Measurements from ENCODE around the gene YTHDC1.

The YTHDC1 gene

GRCh38 chr4:68348577-68348976 lies 1.3 kb downstream of the YTHDC1 start:
- CTCF ChIA-PET, result no interaction called here
- DNase-seq (ENCODE audit: extremely low spot score), result no peak
- TF ChIP-seq ELF4 (IDR thresholded peaks at IDR 0.05) (no peak), FOXA1 (IDR thresholded peaks at IDR 0.05) (no peak), FOXM1 (IDR thresholded peaks at IDR 0.05; ENCODE audit: borderline replicate concordance) (no peak)
- POLR2A ChIA-PET, result no interaction called here

DNA sequence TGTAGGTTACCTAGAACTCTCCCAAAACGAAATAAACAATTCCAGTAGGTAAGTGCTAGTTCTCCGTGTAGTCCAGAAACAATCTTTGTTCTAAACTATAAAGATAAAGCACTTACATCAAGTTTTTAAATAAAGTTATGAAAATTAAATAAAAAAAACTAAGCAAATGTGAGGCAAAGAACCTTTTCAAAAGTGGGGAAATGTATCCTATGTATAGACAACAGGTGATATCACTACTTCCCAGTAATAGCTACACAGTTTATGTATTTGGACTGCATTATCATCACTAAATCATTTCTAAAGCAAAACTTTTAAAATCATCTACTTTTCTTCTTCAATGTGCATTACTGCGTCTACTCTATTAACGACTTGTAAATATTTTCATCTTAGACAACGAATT lies 2.0 kb downstream of the YTHDC1 start:
- ChIA-PET POLR2A (no interaction called here), CTCF (no interaction called here)
- TF ChIP-seq LEF1 (IDR thresholded peaks at IDR 0.05; ENCODE audit: borderline replicate concordance), result no peak
- TF ChIP-seq, protein P1, sequence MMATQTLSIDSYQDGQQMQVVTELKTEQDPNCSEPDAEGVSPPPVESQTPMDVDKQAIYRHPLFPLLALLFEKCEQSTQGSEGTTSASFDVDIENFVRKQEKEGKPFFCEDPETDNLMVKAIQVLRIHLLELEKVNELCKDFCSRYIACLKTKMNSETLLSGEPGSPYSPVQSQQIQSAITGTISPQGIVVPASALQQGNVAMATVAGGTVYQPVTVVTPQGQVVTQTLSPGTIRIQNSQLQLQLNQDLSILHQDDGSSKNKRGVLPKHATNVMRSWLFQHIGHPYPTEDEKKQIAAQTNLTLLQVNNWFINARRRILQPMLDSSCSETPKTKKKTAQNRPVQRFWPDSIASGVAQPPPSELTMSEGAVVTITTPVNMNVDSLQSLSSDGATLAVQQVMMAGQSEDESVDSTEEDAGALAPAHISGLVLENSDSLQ (IDR thresholded peaks at IDR 0.05), result no peak
- no peak for TF ChIP-seq FOXK2 (IDR thresholded peaks at IDR 0.05)
- no peak for TF ChIP-seq HDGF (IDR thresholded peaks at IDR 0.05; ENCODE audit: borderline replicate concordance)
- TF ChIP-seq TARDBP (IDR thresholded peaks at IDR 0.05), result no peak
- no peak for TF ChIP-seq FOXA1 (IDR thresholded peaks at IDR 0.05)
- TF ChIP-seq ZNF384 (IDR thresholded peaks at IDR 0.05), result no peak
- no peak for TF ChIP-seq ELF4 (IDR thresholded peaks at IDR 0.05)
- no peak for TF ChIP-seq FOXM1 (IDR thresholded peaks at IDR 0.05; ENCODE audit: borderline replicate concordance)
- TF ChIP-seq SP1 (IDR thresholded peaks at IDR 0.05), result no peak
- DNase-seq (ENCODE audit: extremely low spot score), result no peak

DNA sequence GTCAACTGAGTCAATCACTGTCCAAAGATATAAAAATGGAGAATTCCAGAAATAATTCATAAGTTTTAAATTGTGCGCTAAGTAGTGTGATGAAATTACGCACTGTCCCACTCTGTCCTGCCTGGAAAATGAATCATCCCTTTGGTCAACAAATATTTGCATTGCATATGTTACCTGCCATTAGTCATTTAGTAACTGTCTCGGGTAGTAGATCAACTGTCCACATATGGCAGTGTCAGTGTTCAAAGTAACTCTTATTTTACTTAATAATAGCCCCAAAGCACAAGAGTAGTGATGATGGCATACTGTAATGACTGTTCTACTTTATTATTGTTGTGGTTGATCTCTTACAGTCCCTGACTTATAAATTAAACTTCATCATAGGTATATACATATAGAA lies 3.4 kb downstream of the YTHDC1 start:
- CTCF ChIA-PET, result no interaction called here
- TF ChIP-seq SP1 (IDR thresholded peaks at IDR 0.05) (no peak), FOXA1 (IDR thresholded peaks at IDR 0.05) (no peak), SUZ12 (IDR thresholded peaks at IDR 0.05) (no peak), ARNT (IDR thresholded peaks at IDR 0.05) (no peak), L3MBTL2 (conservative IDR thresholded peaks at IDR 0.05) (no peak), NFRKB (IDR thresholded peaks at IDR 0.05) (no peak), TARDBP (IDR thresholded peaks at IDR 0.05) (no peak), CTBP1 (IDR thresholded peaks at IDR 0.05; ENCODE audit: borderline replicate concordance) (no peak), FOXK2 (IDR thresholded peaks at IDR 0.05) (no peak)
- POLR2A ChIA-PET, result no interaction called here
- DNase-seq (ENCODE audit: extremely low spot score), result no peak

DNA sequence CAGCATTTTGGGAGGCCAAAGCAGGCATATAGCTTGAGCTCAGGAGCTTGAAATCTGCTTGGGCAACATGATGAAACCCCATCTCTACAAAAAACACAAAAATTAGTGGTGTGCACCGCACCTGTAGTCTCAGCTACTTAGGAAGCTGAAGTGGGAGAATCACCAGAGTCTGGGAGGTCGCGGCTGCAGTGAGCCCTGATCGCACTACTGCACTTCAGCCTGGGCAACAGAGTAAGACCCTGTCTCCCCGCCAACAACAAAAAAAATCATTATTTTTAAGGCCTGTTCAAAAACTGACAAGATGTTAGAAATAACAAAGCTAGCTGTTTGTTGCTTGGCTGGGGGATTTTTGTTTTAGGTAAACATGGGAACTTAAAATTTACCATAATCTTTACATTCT lies 5.1 kb downstream of the YTHDC1 start:
- CTCF ChIA-PET, result interaction anchor here (1.1 kb wide), 1 partner anchor 31 kb away, joined by 6 read pairs; no protein-coding TSS in a partner anchor
- TF ChIP-seq LEF1 (IDR thresholded peaks at IDR 0.05; ENCODE audit: borderline replicate concordance), result no peak
- POLR2A ChIA-PET, result no interaction called here
- no peak for DNase-seq (ENCODE audit: extremely low spot score)

DNA sequence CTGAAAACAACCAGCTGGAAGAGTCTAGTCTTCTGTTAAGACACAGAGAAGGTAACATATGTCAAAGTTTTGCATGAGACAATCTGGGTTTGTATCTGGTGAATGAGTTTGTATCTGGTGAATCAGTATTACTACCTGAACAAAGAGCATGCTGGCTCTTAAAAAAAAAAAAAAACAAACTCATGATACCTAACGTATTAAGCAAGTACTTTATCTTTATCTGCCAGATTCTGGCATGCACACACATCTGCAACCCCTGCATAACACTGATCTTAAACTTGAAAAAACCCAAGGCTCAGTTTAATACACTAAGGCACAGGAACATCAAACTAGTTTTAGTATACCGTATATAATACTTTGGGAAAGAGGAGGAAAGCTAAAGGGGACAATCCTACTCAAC lies 5.8 kb downstream of the YTHDC1 start:
- TF ChIP-seq ARNT (IDR thresholded peaks at IDR 0.05), result no peak
- TF ChIP-seq ELF4 (IDR thresholded peaks at IDR 0.05), result no peak
- no peak for TF ChIP-seq TARDBP (IDR thresholded peaks at IDR 0.05)
- POLR2A ChIA-PET, result no interaction called here
- CTCF ChIA-PET, result interaction anchor here (1.1 kb wide), 1 partner anchor 32 kb away, joined by 6 read pairs; no protein-coding TSS in a partner anchor
- no peak for DNase-seq (ENCODE audit: extremely low spot score)

DNA sequence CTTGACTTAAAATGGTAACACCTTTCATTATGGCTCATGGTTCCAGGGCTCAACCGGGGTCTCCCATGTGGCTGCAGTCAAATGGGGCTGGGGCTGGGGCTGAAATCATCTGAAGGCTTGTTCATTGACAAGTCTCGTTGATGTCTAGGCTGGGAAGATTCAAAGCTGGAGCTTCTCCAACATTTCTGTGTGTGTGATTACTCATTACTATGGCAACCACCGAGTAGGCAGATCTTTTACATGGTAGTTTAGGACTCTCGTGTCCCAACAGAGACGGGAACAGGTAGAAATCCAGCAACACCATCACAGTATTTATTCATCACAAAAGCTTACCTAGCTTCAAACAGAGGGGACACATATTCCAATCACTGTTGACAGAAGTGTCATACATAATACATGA lies 7.8 kb downstream of the YTHDC1 start:
- POLR2A ChIA-PET, result no interaction called here
- CTCF ChIA-PET, result no interaction called here
- DNase-seq (ENCODE audit: extremely low spot score), result peak; percentile 5
- no peak for TF ChIP-seq ELF4 (IDR thresholded peaks at IDR 0.05)

GRCh38 chr4:68338625-68339024 lies 11.3 kb downstream of the YTHDC1 start:
- POLR2A ChIA-PET, result no interaction called here
- no peak for DNase-seq (ENCODE audit: extremely low spot score)
- CTCF ChIA-PET, result no interaction called here
- TF ChIP-seq BHLHE40 (IDR thresholded peaks at IDR 0.05; ENCODE audit: borderline replicate concordance) (no peak), FOXM1 (IDR thresholded peaks at IDR 0.05; ENCODE audit: borderline replicate concordance) (no peak), LEF1 (IDR thresholded peaks at IDR 0.05; ENCODE audit: borderline replicate concordance) (no peak), SUZ12 (IDR thresholded peaks at IDR 0.05) (no peak), TARDBP (IDR thresholded peaks at IDR 0.05) (no peak), SP1 (IDR thresholded peaks at IDR 0.05) (no peak), ARNT (IDR thresholded peaks at IDR 0.05) (no peak), FOXA1 (IDR thresholded peaks at IDR 0.05) (no peak), HDGF (IDR thresholded peaks at IDR 0.05; ENCODE audit: borderline replicate concordance) (no peak), ZNF384 (IDR thresholded peaks at IDR 0.05) (no peak), FOXK2 (IDR thresholded peaks at IDR 0.05) (no peak)
- TF ChIP-seq, protein P1 (IDR thresholded peaks at IDR 0.05), result no peak

- DNase-seq (ENCODE audit: extremely low spot score), result no peak
- POLR2A ChIA-PET, result no interaction called here
- CTCF ChIA-PET, result no interaction called here
- TF ChIP-seq FOXA1 (IDR thresholded peaks at IDR 0.05) (no peak), L3MBTL2 (conservative IDR thresholded peaks at IDR 0.05) (no peak), NFRKB (IDR thresholded peaks at IDR 0.05) (no peak), ELF4 (IDR thresholded peaks at IDR 0.05) (no peak), LEF1 (IDR thresholded peaks at IDR 0.05; ENCODE audit: borderline replicate concordance) (no peak), HDGF (IDR thresholded peaks at IDR 0.05; ENCODE audit: borderline replicate concordance) (no peak), BHLHE40 (IDR thresholded peaks at IDR 0.05; ENCODE audit: borderline replicate concordance) (no peak), ZNF384 (IDR thresholded peaks at IDR 0.05) (no peak), CTBP1 (IDR thresholded peaks at IDR 0.05; ENCODE audit: borderline replicate concordance) (no peak), SUZ12 (IDR thresholded peaks at IDR 0.05) (no peak), FOXM1 (IDR thresholded peaks at IDR 0.05; ENCODE audit: borderline replicate concordance) (no peak), ARNT (IDR thresholded peaks at IDR 0.05) (no peak), FOXK2 (IDR thresholded peaks at IDR 0.05) (no peak), SP1 (IDR thresholded peaks at IDR 0.05) (no peak), TARDBP (IDR thresholded peaks at IDR 0.05) (no peak)
- TF ChIP-seq, protein P1 (IDR thresholded peaks at IDR 0.05), result no peak
Measured at GRCh38 chr4:68337522-68337921, 12.4 kb downstream of the YTHDC1 start.
